Esophagus squamous epithelium (tissue), 5 donors: Measurements from ENCODE around the gene NPLOC4. TPM values are rescaled to one million over a fixed set of nuclear protein-coding genes. Genes with fewer than 3 reads are reported as not detected.
A peak's percentile ranks its signal among the peaks of the same experiment; 100 is the strongest.

Source experiments
- DNase-seq: peaks from one replicate; lab custom pipeline; 2025; lab: John Stamatoyannopoulos, UW
- H3K27ac ChIP-seq, 4 donors: fragments of 200-600 bp; sonication (generic); one replicate each; pipeline ENCODE4 v1.5.1; 2016 to 2019; ENCODE audit warnings: mild to moderate bottlenecking in 1 of 4
- H3K27me3 ChIP-seq, 4 donors: fragments of 200-600 bp; sonication (generic); 1 replicate in 3 of 4; 2 replicates in 1 of 4; pipeline versions ENCODE4 v1.5.1 to v1.6.0; 2017 to 2021; ENCODE audit warnings: antibody characterized with exemption in 1 of 4
- H3K36me3 ChIP-seq, 3 donors: fragments of 200-600 bp; sonication (generic); one replicate each; pipeline ENCODE4 v1.5.1; 2016 to 2019
- H3K4me1 ChIP-seq, 3 donors: fragments of 200-600 bp; sonication (generic); one replicate each; pipeline ENCODE4 v1.5.1; 2017 to 2019
- H3K4me3 ChIP-seq, 4 donors: fragments of 200-600 bp; sonication (generic); 1 replicate in 3 of 4; 2 replicates in 1 of 4; pipeline ENCODE4 v1.5.1; 2016 to 2019; ENCODE audit warnings: mild to moderate bottlenecking in 2 of 4, moderate library complexity in 1 of 4
- H3K9me3 ChIP-seq, 3 donors: fragments of 200-600 bp; sonication (generic); one replicate each; pipeline ENCODE4 v1.5.1; 2016 to 2019
- POLR2A ChIP-seq, 4 donors: fragments of 450-650 bp; IDR thresholded peaks; one replicate each; pipeline ENCODE4 v1.6.1; 2017; ENCODE audit warnings: antibody characterized with exemption in 4 of 4, mild to moderate bottlenecking in 4 of 4, moderate library complexity in 3 of 4
- WGBS, 2 donors: methylation state at CpG; one replicate each; pipeline ENCODE4 v1.1.5; 2018; 5-methylcytosine and 5-hydroxymethylcytosine counted together
- intact Hi-C: fragments of 100-400 bp; cut with DNase I; formaldehyde crosslinking; loops from one replicate; pipeline ENCODE4 v1.15.0; 2022
- total RNA-seq, 4 donors: library from RNA; depleted of rRNA; stranded (reverse); fragments of >200 nt; gene quantifications; one replicate each; pipeline ENCODE4 v1.1.0, GENCODE V29; 2016
- TF ChIP-seq, protein P1 (sequence below), 6 experiments: fragments of 450-650 bp in 4 of 6; fragments of 200-600 bp in 2 of 6; sonication (generic) in 2 of 6; IDR thresholded peaks; one replicate each; pipeline ENCODE4 v1.5.1; 2016 to 2019; ENCODE audit warnings: antibody characterized with exemption in 6 of 6, mild to moderate bottlenecking in 4 of 6, moderate library complexity in 4 of 6
- donor health status: DM: yes; HTN: yes; CAD: no.

Gene NPLOC4
- total RNA-seq, 4 donors from 2014 or later: 49.0 to 80.9 (median 62.4) TPM

DNA sequence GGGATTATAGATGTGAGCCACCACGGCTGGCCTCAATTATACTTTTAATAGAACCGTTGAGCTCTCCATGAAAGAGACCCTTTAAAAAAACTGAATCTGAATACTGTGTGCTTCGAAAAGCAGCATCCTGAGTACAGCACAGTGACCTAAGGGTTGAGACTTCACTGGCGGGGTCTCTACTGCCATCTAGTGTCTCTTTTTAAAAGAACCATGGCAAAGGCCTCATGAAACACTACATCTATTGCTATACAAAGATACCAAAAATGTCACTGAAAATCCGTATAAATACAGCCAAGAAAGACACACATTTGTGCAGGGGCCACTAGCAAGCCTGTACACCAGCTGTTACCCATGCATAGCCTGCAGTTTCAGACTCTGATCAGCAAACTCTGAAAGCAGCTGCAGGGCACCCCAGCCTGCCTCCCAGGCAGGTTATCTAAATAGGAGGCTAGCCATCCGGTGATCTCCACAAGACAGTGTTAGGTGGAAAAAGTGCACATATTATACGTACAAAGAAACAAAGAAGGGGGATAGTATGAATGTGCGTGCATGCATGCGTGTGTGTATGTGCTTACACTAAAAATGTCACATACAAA lies 35.3 kb downstream of the NPLOC4 start:
- peaks cover 5 to 26% (median 5%) of the 10 kb centered on the region in 3 donors for H3K4me1 ChIP-seq
- 32 to 36% methylated on average over 8 to 9 of the region's 9 CpGs for WGBS, 2 donors
- H3K27me3 ChIP-seq: no peaks in the 10 kb centered on the region
- no peaks in the 10 kb centered on the region for H3K9me3 ChIP-seq
- H3K4me3 ChIP-seq: no peak overlapping the region
- no peak for DNase-seq
- intact Hi-C loops: no loop called here
- no peak for TF ChIP-seq POLR2A (IDR thresholded peaks at IDR 0.05)
- TF ChIP-seq, protein P1, sequence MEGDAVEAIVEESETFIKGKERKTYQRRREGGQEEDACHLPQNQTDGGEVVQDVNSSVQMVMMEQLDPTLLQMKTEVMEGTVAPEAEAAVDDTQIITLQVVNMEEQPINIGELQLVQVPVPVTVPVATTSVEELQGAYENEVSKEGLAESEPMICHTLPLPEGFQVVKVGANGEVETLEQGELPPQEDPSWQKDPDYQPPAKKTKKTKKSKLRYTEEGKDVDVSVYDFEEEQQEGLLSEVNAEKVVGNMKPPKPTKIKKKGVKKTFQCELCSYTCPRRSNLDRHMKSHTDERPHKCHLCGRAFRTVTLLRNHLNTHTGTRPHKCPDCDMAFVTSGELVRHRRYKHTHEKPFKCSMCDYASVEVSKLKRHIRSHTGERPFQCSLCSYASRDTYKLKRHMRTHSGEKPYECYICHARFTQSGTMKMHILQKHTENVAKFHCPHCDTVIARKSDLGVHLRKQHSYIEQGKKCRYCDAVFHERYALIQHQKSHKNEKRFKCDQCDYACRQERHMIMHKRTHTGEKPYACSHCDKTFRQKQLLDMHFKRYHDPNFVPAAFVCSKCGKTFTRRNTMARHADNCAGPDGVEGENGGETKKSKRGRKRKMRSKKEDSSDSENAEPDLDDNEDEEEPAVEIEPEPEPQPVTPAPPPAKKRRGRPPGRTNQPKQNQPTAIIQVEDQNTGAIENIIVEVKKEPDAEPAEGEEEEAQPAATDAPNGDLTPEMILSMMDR (IDR thresholded peaks at IDR 0.05): peak; percentile 34 to 75 (median 69)
- H3K27ac ChIP-seq: no peak overlapping the region
- H3K36me3 ChIP-seq: peaks cover 25 to 98% (median 51%) of the 10 kb centered on the region in 3 donors

DNA sequence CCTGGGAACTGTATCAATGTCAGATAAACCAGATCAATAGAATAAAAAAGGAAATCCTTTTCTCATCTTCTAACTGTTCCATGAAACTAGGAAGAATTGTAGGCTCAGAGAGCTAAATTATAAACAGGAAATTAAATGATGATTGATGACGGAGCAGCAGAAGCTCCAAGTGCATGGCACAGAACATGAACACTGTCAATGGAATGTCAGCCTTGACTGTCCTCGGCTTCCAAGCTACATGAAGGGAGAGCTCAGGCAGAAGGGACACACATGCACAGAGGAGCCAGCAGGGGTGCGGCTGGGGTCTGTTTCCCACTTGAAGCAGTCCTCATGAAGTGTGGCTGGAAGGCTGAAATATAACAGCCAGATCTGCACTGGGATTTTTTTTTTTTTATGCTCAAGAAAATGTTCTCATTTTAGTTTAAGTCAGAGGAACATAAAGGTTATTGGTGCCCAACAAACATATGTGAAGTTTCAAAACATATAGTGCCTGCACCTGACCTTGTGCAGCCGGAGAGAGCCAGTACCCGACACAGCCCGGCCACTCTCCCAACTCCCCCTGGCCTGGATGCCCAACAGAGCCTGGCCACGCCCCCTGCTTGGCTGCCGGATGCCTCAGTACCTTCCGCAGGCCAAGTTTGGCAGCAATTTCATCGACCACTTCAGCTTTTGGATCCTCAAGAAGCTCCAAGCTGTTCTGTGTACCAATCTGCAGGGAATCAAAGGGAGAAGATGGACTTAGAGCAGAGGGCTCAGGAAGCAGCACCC lies 37.0 kb downstream of the NPLOC4 start:
- WGBS, 2 donors: 67 to 85% methylated on average over 6 to 7 of the region's 10 CpGs
- Histone ChIP-seq H3K4me3 (no peak overlapping the region), H3K27me3 (no peaks in the 10 kb centered on the region), H3K9me3 (no peaks in the 10 kb centered on the region), H3K36me3 (peaks cover 36 to 98% (median 52%) of the 10 kb centered on the region in 3 donors), H3K4me1 (peaks cover 5 to 26% (median 5%) of the 10 kb centered on the region in 3 donors), H3K27ac (no peak overlapping the region)
- no peak for DNase-seq
- no peak for TF ChIP-seq POLR2A (IDR thresholded peaks at IDR 0.05)
- TF ChIP-seq, protein P1 (IDR thresholded peaks at IDR 0.05): no peak
- intact Hi-C loops: loop anchor here (10.0 kb wide), 1 partner anchor 335 kb away; no protein-coding TSS in a partner anchor

DNA sequence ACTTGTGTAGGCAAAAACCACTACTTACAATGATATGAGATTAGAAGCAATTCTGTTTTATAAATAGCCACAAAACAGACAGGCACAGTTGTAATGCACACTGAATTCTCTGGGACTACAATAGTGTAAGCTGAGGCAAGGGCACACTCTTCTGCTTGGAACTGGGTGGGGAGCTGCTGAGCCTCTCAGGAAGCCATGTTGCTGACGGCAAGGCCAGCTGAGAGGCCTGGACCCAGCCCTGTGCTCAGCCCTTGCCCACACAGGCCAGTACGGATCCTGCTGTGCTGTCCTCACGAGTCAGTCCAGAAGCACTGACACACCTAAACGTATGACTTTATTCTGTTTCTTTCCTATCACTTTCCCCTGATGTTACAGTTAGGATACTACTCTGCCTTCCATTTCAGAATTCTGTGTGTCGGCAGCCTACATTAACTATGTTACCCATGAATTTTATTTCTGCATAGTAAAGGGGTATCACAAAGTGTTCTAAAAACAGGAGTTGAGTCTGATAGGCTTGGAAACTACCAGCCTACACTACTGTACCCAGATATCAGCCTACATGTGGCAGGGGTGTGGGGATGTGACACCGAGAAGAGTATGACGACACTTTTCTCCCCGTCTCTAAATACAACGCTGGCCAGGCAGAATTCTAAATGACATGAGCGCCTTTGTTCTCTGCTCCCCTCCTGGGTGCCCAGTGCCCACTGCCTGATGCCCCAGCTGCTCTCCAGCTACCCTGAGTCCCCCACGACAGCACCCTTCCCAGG lies 43.6 kb downstream of the NPLOC4 start:
- intact Hi-C loops: loop anchor here (10.0 kb wide), 1 partner anchor 328 kb away; no protein-coding TSS in a partner anchor
- peaks cover 0 to 7% (median 3%) of the 10 kb centered on the region in 3 donors for H3K4me1 ChIP-seq
- no peak overlapping the region for H3K27ac ChIP-seq
- no peaks in the 10 kb centered on the region for H3K27me3 ChIP-seq
- H3K4me3 ChIP-seq: no peak overlapping the region
- DNase-seq: no peak
- H3K9me3 ChIP-seq: no peaks in the 10 kb centered on the region
- H3K36me3 ChIP-seq: peaks cover 30 to 100% (median 81%) of the 10 kb centered on the region in 3 donors
- TF ChIP-seq, protein P1 (IDR thresholded peaks at IDR 0.05): no peak
- TF ChIP-seq POLR2A (IDR thresholded peaks at IDR 0.05): no peak
- WGBS, 2 donors: 82 to 86% methylated on average over 9 to 11 of the region's 11 CpGs

DNA sequence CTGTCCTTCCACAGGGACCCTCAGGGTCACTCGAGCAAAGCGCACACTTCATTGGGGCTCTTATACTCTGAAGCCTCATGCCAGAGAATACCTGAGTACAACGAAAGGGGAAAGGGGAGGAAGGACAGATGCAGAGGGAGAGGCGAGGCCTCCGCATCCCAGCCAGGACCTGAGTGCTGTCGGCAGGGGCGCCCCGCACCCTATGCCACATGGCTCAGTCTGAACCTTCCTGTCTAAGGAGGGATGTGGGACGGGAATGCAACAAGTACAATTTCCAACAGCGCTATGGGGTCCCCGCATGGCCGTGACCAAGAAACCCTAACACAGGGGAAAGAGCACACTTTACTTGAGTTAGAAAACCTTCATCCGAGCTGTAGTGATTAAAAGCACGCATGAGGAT lies 44.9 kb downstream of the NPLOC4 start:
- TF ChIP-seq, protein P1 (IDR thresholded peaks at IDR 0.05): no peak
- TF ChIP-seq POLR2A (IDR thresholded peaks at IDR 0.05): no peak
- H3K4me1 ChIP-seq: no peaks in the 10 kb centered on the region
- intact Hi-C loops: loop anchor here (10.0 kb wide), 1 partner anchor 327 kb away; no protein-coding TSS in a partner anchor
- H3K27me3 ChIP-seq: no peaks in the 10 kb centered on the region
- DNase-seq: no peak
- no peak overlapping the region for H3K27ac ChIP-seq
- H3K36me3 ChIP-seq: peaks cover 28 to 100% (median 75%) of the 10 kb centered on the region in 3 donors
- H3K9me3 ChIP-seq: no peaks in the 10 kb centered on the region
- no peak overlapping the region for H3K4me3 ChIP-seq
- WGBS, 2 donors: 91 to 92% methylated on average over 14 of the region's 14 CpGs
